ENCODE results near the gene NCR3LG1. TPM values are rescaled to one million over a fixed set of nuclear protein-coding genes. Genes with fewer than 3 reads are reported as not detected.

NCR3LG1 gene, protein sequence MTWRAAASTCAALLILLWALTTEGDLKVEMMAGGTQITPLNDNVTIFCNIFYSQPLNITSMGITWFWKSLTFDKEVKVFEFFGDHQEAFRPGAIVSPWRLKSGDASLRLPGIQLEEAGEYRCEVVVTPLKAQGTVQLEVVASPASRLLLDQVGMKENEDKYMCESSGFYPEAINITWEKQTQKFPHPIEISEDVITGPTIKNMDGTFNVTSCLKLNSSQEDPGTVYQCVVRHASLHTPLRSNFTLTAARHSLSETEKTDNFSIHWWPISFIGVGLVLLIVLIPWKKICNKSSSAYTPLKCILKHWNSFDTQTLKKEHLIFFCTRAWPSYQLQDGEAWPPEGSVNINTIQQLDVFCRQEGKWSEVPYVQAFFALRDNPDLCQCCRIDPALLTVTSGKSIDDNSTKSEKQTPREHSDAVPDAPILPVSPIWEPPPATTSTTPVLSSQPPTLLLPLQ
- total RNA-seq (1 to 10 TPM; 3.1 to 4.1 TPM), total RNA-seq (6.0 to 7.9 reads per million in 2 donors)

DNA sequence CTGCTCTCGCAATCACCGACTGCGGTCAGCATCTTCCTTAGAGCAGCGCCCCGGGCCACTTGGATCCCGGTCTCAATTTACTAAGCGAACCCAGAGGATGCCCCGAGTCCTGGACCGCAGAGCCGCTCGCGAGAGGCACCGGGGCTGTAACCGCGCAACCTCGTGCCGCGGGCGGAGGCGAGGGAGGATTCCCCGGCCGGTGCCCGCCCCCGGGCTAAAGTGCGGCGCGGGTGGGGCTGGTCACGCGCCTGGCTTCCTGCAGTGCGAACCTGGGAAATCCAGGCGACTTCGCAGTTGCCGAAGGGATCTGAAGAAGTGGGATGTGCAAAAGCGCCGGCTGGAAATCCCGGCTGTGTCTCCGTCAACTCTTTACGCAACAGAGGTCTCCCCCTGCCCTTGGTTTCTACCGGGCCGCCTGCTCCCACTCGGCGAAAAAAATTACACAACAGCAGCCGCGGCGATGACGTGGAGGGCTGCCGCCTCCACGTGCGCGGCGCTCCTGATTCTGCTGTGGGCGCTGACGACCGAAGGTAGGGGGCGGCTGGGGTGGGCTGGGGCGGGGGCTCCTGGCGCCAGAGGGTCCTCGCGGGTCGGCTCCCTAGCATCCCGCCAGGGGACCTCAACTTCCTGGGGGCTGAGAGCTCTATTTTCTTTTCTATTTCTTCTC is at the start of gene NCR3LG1:
Gene NCR3LG1 (plus strand): TSS at position 291 of the 667 bp plus-strand sequence. CDS start 170 bp downstream, at position 461.
- ATAC-seq (peak; percentile 78), DNase-seq (peak; percentile 48 to 57 (median 52))
- Mint-ChIP-seq H3K36me3 (ENCODE audit: low read depth) (no peaks in the 10 kb centered on the region), H3K27ac (peak within 1 kb of the TSS; percentile 90), H3K27me3 (no peaks in the 10 kb centered on the region), H3K4me3 (peak within 1 kb of the TSS; percentile 94), H3K4me1 (peaks cover 27% of the 10 kb centered on the region)
- H3K9me3 ChIP-seq (ENCODE audit: control insufficient read depth, low read length, poor library complexity, severe bottlenecking) = no peaks in the 10 kb centered on the region

DNA sequence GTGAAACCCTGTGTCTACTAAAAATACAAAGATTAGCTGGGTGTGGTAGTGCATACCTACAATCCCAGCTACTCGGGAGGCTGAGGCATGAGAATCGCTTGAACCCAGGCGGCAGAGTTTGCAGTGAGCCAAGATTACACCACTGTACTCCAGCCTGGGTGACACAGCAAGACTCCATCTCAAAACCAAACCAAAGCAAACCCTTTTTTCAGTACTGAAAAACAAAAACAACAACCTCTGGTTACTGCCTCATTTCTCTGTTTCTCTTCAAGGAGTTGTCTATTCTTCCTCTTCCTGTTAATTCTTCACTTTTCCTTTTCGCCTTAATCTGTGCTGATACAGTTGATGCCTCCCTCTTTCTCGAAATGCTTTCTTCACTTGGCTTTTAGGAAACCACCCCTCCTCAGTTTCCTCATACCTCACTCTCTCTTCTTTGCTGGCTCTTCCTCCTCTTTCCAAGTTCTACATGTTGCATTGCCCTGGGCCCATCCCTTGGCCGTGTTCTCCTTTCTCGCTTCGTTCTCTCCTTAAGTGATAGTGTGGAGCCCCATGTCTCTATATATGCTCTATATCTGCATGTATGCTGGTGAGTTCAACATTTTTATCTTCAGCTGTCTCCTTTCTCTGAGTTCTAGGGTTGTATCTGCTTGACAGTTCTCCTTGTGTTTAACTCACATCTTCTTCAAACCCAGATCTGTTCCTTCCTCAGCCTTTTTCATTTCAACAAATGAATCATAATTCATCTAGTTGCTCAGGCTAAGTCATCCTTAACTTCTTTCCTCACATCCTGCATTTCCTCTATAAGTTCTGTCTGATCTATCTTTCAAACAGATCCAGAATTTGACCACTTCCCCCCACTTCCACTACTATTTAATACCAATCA is 38.0 kb upstream of the NCR3LG1 start:
- H3K4me3 Mint-ChIP-seq = no peak overlapping the region

DNA sequence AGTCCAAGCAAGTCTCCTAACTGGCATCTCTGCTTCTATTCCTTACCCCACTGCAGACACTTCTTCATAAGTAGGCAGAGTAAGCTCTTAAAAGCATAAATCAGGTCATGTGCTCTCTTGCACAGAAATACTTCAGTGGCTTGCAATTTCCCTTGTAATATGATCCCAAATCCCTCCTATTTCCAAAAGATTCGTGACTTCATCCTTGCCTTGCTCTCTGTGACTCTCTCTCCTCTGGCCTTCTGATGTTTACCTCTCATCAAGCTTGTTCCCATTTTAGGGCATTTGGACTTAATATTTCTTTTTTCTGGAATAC is 37.4 kb upstream of the NCR3LG1 start:
- Mint-ChIP-seq H3K4me3 (no peak overlapping the region), H3K27ac (no peak overlapping the region), H3K27me3 (no peaks in the 10 kb centered on the region), H3K4me1 (no peaks in the 10 kb centered on the region), H3K36me3 (ENCODE audit: low read depth) (no peaks in the 10 kb centered on the region)
- ATAC-seq (no peak), DNase-seq (no peak)
- no peaks in the 10 kb centered on the region for H3K9me3 ChIP-seq (ENCODE audit: control insufficient read depth, low read length, poor library complexity, severe bottlenecking)

More for the DNA sequence above, 38.0 kb upstream of the NCR3LG1 start:
- no peak overlapping the region for H3K27ac Mint-ChIP-seq
- no peaks in the 10 kb centered on the region for H3K27me3 Mint-ChIP-seq
- no peaks in the 10 kb centered on the region for H3K4me1 Mint-ChIP-seq
- no peaks in the 10 kb centered on the region for H3K9me3 ChIP-seq (ENCODE audit: control insufficient read depth, low read length, poor library complexity, severe bottlenecking)
- no peaks in the 10 kb centered on the region for H3K36me3 Mint-ChIP-seq (ENCODE audit: low read depth)
- DNase-seq = no peak
- no peak for ATAC-seq

DNA sequence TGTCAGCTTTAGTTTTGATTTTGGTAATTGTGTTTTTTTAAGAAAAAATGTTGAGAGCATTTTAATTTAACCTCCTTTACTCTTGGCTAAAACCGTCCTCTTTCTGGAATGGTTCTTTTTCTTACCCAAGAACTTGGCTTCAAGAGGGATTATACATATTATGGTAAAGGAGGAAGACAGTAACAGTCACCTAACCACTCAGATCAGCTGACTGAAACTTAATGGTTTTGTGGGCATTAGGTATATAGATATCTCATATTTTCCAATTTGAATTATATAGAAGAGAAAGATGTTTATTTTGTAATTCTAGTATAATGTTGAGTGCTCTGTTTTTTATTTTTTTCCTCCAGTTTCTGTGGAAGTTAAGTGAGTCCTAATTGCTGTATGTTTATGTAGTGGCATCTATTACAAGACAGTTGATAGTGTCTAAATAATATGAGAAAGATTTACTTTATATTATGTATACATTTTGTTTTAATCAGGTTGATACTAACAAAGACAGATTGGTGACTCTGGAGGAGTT is 36.6 kb upstream of the NCR3LG1 start:
- H3K4me1 Mint-ChIP-seq = no peaks in the 10 kb centered on the region
- ATAC-seq (no peak), DNase-seq (no peak)
- H3K27ac Mint-ChIP-seq = no peak overlapping the region
- H3K27me3 Mint-ChIP-seq = no peaks in the 10 kb centered on the region
- no peak overlapping the region for H3K4me3 Mint-ChIP-seq
- no peaks in the 10 kb centered on the region for H3K9me3 ChIP-seq (ENCODE audit: control insufficient read depth, low read length, poor library complexity, severe bottlenecking)
- H3K36me3 Mint-ChIP-seq (ENCODE audit: low read depth) = no peaks in the 10 kb centered on the region

DNA sequence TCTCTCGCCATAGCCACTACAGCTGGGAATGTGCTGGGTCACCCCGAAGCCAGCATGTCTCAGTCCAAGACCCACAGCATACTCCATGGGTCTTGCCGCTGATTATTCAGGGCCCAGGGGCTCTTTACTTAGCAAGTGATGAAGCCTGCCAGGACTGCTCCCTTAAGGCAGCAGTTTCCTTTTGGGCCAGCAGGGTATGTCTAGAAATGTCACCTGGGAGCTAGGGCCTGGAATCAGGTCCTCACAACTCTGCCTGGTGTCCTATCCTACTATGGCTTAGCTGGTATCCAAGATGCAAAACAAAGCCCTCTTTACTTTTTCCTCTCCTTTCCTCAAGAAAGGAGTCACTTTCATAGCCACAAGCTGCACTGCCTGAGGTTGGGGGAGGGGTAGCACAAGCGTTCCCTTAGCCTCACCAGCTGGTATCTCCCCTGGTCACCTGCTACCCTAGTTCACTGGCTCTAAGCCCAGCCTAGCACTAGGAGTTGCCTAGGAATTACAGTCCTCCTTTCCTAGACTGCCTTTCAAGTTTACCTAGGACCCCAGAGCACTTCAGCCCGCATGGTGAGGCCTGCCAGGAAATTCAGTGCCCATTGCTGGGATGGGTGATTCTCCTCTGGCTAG is 22.6 kb upstream of the NCR3LG1 start:
- no peaks in the 10 kb centered on the region for H3K9me3 ChIP-seq (ENCODE audit: control insufficient read depth, low read length, poor library complexity, severe bottlenecking)
- Mint-ChIP-seq H3K27ac (peak overlapping the region; percentile 41), H3K27me3 (no peaks in the 10 kb centered on the region), H3K4me1 (peaks cover 8% of the 10 kb centered on the region), H3K36me3 (ENCODE audit: low read depth) (peaks cover 6% of the 10 kb centered on the region), H3K4me3 (no peak overlapping the region)
- no peak for DNase-seq
- ATAC-seq = no peak

DNA sequence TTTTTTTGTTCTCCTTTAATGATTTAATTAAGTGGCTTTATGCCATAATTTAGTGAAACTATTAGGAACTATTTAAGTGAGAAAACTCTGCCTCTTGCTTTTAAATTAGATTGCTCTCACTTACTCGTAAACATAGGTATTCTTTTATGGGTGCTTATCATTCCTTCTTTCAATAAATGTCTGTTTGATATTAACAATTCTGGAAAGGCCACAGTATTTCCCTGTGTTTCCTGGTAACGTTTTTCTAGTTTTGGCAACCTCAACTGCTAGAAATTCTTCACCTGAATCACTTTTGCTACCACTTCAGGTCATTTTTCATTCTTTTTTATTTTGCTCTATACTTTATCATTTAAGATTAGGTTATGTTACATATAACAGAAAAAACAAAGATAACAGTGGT is 19.9 kb upstream of the NCR3LG1 start:
- Mint-ChIP-seq H3K4me3 (no peak overlapping the region), H3K27ac (no peak overlapping the region), H3K36me3 (ENCODE audit: low read depth) (peaks cover 4% of the 10 kb centered on the region), H3K4me1 (peaks cover 8% of the 10 kb centered on the region), H3K27me3 (no peaks in the 10 kb centered on the region)
- no peak for ATAC-seq
- DNase-seq = no peak
- H3K9me3 ChIP-seq (ENCODE audit: control insufficient read depth, low read length, poor library complexity, severe bottlenecking) = no peaks in the 10 kb centered on the region

DNA sequence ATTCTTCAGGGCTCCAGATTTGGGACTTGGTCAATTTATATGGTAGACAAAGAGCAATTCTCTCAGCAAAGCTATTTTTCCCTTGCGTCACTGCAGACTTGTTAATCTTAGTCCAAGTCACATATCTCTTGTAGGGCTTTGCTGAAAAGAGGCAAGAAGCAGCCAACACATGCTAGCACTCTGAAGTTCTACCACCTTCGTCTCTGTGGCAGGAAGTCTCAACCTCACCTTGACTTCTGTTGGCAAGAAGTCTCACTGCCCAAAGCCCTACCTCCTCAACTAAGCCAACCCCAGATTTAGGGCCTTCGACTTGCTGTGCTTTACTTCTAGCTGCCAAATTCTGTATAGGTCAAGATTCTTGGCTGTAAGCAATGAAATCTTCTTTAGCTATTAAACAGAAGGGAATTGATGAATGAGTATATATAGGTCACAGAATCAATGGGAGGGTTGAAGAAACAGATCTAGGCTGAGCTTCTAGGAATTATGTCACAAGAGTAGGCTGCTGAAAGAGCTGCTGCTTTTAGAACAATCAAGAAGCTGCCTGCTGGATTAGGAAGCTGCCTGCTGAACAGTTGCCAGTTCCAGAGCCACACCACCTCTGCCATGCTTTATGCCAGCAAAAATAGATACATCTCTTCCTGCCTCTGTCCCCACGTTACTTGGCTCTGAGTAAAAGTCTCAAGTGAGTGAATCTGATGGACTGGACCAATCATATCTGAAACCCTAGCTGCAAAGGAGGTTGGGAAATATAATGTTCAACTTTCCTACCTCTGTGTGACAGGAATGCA is 17.6 kb upstream of the NCR3LG1 start:
- ATAC-seq (peak; percentile 37), DNase-seq (no peak)
- no peaks in the 10 kb centered on the region for H3K9me3 ChIP-seq (ENCODE audit: control insufficient read depth, low read length, poor library complexity, severe bottlenecking)
- no peak overlapping the region for H3K4me3 Mint-ChIP-seq
- H3K36me3 Mint-ChIP-seq (ENCODE audit: low read depth) = peaks cover 2% of the 10 kb centered on the region
- peaks cover 6% of the 10 kb centered on the region for H3K4me1 Mint-ChIP-seq
- no peaks in the 10 kb centered on the region for H3K27me3 Mint-ChIP-seq
- H3K27ac Mint-ChIP-seq = no peak overlapping the region

DNA sequence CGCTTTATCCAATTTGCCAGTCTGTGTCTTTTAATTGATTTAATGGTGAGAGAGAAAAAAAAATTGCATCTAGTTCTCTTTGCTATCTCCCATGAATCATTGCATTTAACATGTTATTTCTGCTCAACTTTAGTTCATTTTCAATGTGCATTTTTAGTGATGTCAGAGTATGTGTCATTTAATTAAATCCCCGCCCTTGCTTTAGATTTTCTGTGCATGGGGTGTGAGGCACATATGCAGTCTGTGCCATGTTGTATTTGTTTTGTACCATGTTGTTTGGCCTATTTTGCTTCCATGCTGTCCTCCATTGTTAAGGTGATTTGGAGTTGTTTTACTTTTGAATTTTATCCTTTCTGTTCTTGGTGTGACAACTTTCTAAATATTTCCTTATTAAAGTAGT is 8.3 kb upstream of the NCR3LG1 start:
- H3K27ac Mint-ChIP-seq = peak overlapping the region; percentile 30
- no peak overlapping the region for H3K4me3 Mint-ChIP-seq
- no peaks in the 10 kb centered on the region for H3K9me3 ChIP-seq (ENCODE audit: control insufficient read depth, low read length, poor library complexity, severe bottlenecking)
- peaks cover 2% of the 10 kb centered on the region for H3K36me3 Mint-ChIP-seq (ENCODE audit: low read depth)
- no peaks in the 10 kb centered on the region for H3K4me1 Mint-ChIP-seq
- no peak for ATAC-seq
- no peaks in the 10 kb centered on the region for H3K27me3 Mint-ChIP-seq
- no peak for DNase-seq

DNA sequence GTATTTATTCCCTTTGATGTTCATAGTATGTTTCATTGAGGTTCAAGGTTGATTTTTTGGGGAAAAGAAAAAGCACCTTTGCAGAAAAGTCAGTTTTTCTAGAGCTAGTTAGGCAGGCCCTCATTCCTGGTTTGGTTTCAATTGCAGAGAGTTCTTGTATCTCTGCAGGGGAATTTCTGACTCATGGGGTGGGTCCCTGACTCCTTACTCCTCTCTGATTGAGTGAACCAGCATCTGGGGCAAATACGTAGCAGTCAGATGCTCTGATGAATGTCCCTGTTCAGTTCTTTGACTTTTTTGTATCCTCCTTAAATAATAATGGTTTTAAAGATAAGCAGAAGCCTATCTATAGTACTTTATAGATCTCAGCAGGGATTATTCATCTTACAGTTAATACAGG is 7.7 kb upstream of the NCR3LG1 start:
- H3K27ac Mint-ChIP-seq = no peak overlapping the region
- no peak for ATAC-seq

DNA sequence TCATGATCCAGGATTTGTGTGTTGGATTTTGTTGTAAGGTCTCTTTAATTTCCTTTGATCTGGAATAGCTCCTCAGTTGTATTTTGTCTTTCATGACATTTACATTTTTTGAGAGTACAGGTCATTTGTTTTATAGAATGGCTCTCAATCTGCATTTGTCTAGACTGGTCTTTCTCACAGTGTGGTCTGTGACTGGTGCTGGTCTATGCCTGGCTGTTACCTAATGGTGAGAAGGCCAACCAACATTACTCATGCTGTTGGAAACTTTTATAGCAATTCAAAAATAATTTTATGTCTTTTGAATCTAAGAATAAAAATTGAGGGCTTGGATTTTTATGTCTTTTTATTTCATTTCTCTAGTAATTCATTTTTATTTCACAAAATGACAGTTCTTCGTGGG is 3.9 kb upstream of the NCR3LG1 start:
- Mint-ChIP-seq H3K27me3 (no peaks in the 10 kb centered on the region), H3K27ac (no peak overlapping the region), H3K4me3 (no peak overlapping the region), H3K36me3 (ENCODE audit: low read depth) (peaks cover 2% of the 10 kb centered on the region), H3K4me1 (peaks cover 15% of the 10 kb centered on the region)
- no peaks in the 10 kb centered on the region for H3K9me3 ChIP-seq (ENCODE audit: control insufficient read depth, low read length, poor library complexity, severe bottlenecking)
- no peak for DNase-seq
- no peak for ATAC-seq

More for the DNA sequence above, 7.7 kb upstream of the NCR3LG1 start:
- Mint-ChIP-seq H3K36me3 (ENCODE audit: low read depth) (peaks cover 2% of the 10 kb centered on the region), H3K27me3 (no peaks in the 10 kb centered on the region), H3K4me3 (no peak overlapping the region), H3K4me1 (no peaks in the 10 kb centered on the region)
- no peak for DNase-seq
- H3K9me3 ChIP-seq (ENCODE audit: control insufficient read depth, low read length, poor library complexity, severe bottlenecking) = no peaks in the 10 kb centered on the region

DNA sequence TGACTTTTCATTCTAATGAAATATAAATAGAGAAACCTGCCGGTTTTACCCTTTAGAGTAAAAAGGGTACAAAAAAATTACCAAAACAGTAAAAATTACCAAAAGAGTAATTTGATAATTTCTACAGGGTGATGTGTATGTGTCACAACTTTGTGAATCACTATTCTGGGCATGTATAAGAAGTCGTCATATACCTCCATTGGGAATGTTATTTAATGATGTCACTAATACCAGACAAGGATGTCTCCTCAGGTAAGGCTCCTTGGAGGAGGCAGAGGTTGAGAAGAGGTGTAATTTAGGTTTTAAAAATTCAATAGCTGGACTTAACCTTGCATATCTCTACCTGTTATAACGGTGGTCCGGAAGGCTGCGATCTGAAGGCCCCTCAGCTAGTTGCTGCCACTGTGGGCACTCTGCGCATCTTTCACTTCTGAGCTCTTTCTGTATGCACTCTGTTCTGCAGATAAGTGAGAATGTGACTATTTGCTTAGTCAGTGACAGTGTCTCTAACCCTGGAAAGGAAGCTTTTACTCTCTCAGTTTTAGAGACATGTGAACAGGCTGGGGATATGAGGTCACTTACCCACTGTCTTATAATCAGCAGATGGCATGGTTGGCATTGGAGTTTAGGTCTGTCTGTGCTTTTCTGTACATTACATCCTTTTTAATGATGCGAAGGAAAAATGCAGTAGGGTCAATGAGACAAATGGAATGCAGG is 987 bp upstream of the NCR3LG1 start:
- no peaks in the 10 kb centered on the region for H3K27me3 Mint-ChIP-seq
- peak overlapping the region; percentile 94 for H3K4me3 Mint-ChIP-seq
- ATAC-seq (no peak), DNase-seq (no peak)
- H3K36me3 Mint-ChIP-seq (ENCODE audit: low read depth) = no peaks in the 10 kb centered on the region
- no peaks in the 10 kb centered on the region for H3K9me3 ChIP-seq (ENCODE audit: control insufficient read depth, low read length, poor library complexity, severe bottlenecking)
- peaks cover 27% of the 10 kb centered on the region for H3K4me1 Mint-ChIP-seq
- H3K27ac Mint-ChIP-seq = peak overlapping the region; percentile 90

DNA sequence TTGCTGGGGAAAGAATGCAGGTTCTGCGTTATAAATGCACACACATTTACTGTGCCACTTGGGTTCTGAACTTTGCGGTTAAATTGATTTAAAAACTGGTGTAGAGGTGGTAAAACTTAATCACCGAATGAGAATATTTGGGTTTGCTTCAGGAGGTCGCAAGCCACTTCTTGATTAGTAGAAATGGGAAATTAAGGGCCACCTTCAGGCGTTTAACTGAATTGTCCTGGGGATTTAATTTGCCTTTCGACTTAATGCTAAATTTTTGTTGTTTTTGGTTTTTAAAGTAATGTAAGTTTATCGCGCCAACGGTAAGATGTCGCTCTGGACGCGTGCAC is 459 bp upstream of the NCR3LG1 start:
- Mint-ChIP-seq H3K4me1 (peaks cover 27% of the 10 kb centered on the region), H3K36me3 (ENCODE audit: low read depth) (no peaks in the 10 kb centered on the region), H3K27me3 (no peaks in the 10 kb centered on the region), H3K27ac (peak overlapping the region; percentile 90), H3K4me3 (peak overlapping the region; percentile 94)
- no peak for ATAC-seq
- no peaks in the 10 kb centered on the region for H3K9me3 ChIP-seq (ENCODE audit: control insufficient read depth, low read length, poor library complexity, severe bottlenecking)
- DNase-seq = no peak

Measured in T-helper 17 cell (primary cell).